ENCODE data around the gene MGMT.

- no peak for TF ChIP-seq CTCF (IDR thresholded peaks at IDR 0.05)
- no peak for TF ChIP-seq POLR2A (IDR thresholded peaks at IDR 0.05)
Measured at GRCh38 chr10:129730272-129730992, 263.4 kb downstream of the MGMT start.
